Lower leg skin (tissue), 3 donors: ENCODE measurements around the gene TBC1D22A.

Source experiments
- CTCF ChIP-seq, 3 donors: fragments of 450-650 bp; IDR thresholded peaks; one replicate each; pipeline ENCODE4 v1.5.1; 2016; ENCODE audit warnings: antibody characterized with exemption in 3 of 3, mild to moderate bottlenecking in 3 of 3, moderate library complexity in 2 of 3
- POLR2A ChIP-seq, 2 donors: fragments of 450-650 bp; IDR thresholded peaks; one replicate each; pipeline ENCODE4 v1.6.1; 2016 to 2017; ENCODE audit warnings: antibody characterized with exemption in 2 of 2, mild to moderate bottlenecking in 1 of 2, moderate library complexity in 1 of 2

GRCh38 chr22:46800102-46800857, 37.8 kb downstream of the TBC1D22A start:
- TF ChIP-seq CTCF (IDR thresholded peaks at IDR 0.05) (no peak), POLR2A (IDR thresholded peaks at IDR 0.05) (no peak)
